Right renal cortex interstitium (tissue), 3 donors: ENCODE measurements around the gene HDLBP. TPM values are rescaled to one million over a fixed set of nuclear protein-coding genes. Genes with fewer than 3 reads are reported as not detected.

Experiments
- DNase-seq, 3 donors: peaks; one replicate each; pipeline ENCODE4 v3.0.0-alpha.2; 2013; ENCODE audit warnings: low read depth in 3 of 3, low spot score in 2 of 3
- polyA plus RNA-seq, 3 donors: library from polyadenylated mRNA; unstranded; fragments of 120-200 nt; gene quantifications; one replicate each; pipeline ENCODE4 v1.2.1, GENCODE V29; 2013; ENCODE audit not compliant: insufficient read length in 3 of 3

HDLBP gene
- polyA plus RNA-seq, 3 donors: 325 to 373 (median 355) TPM

DNA sequence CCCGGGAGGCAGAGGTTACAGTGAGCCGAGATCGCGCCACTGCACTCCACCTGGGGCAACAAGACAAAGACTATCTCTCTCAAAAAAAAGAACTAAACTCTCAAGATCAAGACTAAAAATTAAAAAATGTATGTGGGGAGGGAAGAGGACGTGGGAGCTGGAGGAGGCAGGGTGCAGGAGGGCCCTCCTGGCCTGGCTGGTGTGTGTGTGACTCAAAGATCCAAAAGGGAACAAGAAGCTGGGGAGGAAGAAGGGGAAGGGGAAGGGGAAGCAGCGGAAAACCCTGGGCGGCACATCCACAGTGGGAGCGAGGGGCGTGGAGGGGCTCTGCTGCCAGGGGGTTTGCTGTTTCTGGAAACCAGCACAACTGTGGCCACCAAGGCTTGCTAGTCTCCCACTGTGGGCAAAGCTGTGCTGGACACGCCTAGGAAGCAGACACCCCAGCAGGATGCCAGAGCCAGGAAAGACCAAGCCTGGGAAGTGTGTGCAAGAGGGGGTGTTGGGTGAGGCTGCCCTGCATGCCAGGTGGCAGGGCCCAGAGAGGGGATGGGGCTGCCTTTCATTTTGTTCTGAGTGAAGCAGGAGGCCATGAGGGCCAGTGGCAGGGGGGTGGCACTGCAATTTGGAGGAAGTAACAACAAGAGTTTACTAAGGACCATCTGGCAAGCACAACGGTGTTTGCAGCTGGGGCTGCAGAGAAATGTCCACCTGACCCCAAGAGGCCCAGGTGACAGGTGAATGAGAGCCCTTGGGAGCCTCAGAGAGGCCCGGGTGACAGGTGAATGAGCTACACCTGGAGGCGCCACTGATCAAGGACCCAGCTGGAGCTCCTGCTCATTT is 82.5 kb downstream of the HDLBP start:
- DNase-seq: no peak

DNA sequence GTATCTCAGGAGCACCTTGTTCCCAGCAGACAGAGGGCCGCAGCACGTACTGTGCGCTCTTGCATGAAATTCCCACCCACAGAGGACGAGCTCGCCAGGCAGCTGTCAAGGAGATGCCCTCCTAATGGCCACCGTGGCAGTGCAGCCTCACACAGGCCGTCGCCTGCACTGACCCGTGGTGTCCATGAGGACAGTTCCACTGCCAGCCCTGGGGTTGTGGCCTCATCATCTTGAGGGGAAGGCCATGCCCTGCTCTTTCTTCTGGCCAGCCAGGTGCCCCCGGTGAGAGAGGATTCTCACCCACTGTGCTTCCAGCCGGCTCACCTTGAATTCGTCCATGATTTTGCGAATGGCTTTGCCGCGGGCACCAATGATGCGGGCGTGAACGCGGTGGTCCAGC is 85.0 kb downstream of the HDLBP start:
- no peak for DNase-seq

DNA sequence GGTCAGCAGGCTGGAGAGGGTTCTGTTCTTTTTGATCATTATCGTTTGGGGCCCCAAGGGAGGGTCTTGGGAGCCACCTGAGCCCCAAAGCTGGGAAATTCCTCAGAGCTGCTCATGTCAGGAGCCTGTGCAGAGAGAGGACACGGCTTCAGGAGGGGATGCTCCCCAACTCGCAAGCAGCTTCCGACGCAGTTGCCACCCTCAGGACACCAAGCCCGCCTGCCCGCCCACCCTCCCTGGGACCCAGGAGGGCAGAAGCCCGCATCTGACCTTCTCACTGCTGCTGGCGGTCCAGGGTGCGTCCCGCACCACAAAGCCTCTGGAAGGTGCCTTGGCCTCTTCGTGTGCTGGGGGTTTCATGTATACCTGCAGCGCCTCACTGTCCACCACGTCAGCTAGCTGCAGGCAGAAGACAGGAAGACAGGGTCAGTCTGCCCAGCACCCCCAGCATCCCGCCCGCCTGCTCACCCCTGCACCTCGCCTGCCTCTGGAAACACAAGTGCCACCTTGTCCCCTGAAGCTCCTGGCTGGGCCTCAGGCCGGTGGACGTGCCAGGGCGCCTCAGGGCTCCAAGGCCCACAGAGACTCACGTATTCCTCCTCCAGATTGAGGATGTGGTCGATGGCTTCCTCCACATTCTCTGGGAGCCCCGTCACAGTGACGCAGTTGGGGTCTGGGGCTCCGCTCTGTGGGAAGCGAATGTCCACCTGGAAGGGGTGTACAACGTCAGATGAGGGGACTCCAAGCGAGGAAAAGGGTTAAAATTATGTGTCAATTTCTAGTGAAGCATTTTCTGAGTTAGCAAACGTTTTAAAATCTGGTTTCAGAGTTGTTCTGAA is 85.7 kb downstream of the HDLBP start:
- no peak for DNase-seq

DNA sequence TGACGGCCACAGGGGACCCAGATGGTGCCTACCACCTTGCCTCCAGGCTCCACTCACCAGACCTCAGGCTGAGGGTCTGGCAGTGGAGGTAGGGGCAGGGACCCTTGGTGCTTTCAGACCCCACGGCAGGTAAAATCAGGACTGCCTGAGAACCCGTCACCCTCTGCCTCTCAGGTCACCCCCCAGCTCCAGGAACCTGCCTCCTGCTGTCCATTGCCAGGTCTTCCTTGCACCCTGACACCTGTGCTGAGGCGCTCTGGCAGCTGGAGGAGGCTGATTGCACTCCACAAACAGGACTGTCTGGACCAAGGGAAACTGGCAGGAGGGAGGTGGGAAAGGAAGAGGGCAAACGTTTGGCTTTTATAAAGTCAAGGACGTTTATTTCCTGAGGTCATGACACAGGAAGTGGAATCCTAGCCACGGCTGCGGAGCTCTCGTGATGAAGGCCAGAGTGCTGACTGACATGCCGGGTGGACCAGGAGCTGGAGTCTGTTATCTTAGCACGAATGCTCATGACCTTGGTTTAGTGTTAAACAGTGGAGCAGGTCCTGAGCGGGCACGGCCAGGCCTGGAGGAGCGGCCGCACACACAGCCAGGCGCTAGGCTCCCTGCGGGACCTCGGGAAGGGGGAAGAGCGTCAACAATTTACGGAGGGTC is 86.5 kb downstream of the HDLBP start:
- DNase-seq: no peak

DNA sequence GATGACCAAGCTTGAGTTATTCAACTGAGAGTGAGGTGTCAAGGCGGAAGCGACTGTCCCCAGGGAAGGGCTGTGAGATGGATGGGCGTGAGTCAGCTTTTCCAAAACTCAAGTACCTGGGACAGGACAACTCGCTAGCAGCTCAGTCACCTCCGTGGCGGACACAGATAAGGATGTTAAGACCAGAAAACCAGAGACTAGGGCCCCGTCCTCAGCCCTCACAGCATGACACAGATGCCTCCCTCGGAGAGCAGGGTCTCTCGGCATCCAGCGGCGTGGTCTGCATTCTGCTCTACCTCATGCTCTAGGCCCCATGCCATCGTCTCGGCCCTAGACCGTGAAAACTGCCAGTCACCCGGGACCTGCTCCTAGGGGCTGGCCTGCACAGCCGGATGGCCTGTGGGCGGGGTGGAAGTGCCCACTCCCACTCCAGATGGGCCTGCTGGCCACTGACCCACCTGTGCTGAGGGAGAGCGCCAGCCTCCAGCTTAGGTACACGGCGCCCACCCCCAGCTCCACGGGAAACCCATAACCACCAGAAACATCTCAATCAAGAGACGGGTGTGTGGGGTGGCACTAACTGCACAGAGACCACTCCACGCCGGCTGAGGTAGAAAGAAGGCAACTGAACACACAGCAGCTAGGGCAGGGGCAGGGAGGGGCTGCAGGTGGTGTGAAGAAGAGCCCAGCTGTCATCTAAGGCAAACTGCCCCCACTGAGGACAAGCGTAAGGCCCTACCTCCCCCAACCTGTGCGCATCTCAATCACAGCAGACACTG is 87.2 kb downstream of the HDLBP start:
- no peak for DNase-seq

DNA sequence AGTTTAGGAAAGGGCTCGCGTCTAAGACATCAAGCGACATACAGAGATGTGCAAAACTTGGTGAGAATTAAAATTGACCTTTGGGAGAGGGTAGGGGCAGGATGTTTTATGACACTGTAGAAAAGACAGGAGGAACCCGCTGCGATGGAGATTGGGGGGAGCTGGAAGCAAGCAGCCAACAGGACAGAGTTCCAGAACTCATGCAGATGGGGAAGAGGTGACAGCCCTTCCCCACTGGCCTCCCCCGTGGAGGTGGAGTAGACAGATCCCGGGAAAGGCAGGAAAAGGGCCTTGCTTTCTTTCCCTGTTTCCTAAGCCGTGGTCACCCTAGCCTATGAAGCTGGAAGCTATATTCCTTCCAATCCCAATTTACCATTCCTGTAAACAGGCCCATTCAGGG is 87.9 kb downstream of the HDLBP start:
- DNase-seq: no peak

DNA sequence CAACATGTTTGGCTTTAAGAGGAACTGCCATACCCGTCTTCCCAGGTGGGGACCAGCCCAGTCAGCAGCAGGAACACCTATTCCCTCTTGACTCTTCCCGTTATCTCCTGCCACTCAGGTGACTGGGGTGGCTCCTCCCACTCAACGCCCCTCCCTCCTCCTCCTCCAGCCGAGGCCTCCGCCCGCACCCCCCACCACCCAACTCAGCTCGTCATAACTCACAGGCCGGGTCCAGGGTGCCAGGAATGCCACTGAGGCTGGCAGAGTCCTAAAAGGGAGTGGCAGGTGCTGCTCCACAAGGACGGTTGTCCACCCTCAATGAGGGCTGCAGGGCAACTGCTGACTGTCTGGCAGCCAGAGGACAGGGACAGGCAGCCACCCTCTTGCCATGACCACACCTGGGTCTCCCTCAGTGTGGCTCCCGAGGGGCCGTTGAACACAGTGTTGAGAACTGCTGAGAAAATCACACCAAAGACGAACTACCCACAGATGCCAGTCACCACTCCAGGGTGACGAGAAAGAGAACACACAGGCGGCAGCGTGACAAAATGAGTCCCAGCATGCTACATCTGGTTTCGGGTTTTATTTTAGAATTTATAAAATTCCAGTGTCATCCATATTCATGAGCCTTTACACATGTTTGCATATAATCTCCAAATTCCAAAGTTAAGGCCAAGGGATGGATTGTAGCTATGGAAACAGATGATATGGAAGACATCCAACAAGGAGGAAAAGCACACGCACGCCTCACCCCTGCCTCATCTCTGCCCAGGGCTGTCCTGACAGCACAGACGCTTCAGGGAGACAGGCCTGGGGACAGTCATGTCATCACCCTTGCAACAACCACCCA is 88.5 kb downstream of the HDLBP start:
- peak in 1 of 3 donors; percentile 21 for DNase-seq

DNA sequence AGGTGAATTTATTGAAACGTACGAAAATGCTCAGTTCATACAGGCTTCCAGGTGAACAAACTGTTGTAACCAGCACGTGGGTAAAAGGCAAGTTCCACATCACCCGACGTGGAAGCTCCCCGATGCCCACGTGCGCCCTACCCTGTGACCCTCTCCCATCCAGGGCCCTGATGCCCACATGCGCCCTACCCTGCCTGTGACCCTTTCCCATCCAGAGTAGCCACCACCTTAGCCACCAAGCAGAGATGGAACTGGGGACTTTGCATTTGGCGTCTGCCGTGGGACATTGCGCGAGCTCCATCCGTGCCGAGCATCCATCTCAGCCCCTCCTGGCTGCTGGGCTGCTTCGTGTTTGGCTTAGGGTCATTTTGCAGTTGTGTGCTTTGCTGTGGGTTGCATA is 89.5 kb downstream of the HDLBP start:
- DNase-seq: no peak

DNA sequence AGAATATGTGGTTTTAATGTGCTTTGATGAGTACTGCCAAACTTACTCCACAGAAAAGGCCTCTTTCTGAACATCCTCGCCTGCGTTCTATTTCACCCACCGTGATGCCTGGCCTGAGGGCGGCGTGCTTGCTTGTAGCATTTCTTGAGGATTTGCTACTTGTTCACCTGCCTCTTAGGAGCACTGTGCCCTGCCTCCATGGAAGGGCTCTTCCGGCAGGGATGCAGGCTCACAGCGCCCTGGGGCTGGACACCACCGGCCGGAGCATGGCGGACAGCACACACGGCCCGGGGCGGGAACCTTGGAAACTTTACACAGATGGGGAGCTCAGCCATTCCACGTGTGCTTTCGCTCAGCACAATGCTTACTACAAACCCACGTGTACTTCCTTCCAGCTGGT is 89.9 kb downstream of the HDLBP start:
- DNase-seq: no peak

DNA sequence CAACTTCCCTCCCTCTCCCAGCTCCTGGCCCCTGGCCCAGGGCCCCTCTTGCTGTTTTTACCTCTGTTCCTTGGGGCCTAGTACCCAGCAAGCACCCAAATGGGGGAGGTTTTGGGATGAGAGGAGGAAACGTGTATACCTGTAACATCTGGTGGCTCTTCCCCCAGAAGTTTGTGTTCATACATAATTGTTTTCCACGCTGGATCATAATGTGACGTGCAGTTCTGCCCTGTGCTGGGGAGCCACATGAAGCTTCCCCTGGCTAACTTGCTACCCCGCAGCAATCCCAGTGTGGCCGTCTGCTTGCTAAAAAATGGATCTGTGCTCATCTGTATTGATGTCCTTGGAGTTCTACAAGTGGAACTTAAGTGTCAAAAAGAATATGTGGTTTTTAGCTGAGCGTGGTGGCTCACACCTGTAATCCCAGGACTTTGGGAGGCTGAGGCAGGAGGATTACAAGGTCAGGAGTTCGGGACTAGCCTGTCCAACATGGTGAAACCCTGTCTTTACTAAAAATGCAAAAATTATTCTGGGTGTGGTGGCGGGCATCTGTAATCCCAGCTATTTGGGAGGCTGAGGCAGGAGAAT is 90.5 kb downstream of the HDLBP start:
- no peak for DNase-seq

DNA sequence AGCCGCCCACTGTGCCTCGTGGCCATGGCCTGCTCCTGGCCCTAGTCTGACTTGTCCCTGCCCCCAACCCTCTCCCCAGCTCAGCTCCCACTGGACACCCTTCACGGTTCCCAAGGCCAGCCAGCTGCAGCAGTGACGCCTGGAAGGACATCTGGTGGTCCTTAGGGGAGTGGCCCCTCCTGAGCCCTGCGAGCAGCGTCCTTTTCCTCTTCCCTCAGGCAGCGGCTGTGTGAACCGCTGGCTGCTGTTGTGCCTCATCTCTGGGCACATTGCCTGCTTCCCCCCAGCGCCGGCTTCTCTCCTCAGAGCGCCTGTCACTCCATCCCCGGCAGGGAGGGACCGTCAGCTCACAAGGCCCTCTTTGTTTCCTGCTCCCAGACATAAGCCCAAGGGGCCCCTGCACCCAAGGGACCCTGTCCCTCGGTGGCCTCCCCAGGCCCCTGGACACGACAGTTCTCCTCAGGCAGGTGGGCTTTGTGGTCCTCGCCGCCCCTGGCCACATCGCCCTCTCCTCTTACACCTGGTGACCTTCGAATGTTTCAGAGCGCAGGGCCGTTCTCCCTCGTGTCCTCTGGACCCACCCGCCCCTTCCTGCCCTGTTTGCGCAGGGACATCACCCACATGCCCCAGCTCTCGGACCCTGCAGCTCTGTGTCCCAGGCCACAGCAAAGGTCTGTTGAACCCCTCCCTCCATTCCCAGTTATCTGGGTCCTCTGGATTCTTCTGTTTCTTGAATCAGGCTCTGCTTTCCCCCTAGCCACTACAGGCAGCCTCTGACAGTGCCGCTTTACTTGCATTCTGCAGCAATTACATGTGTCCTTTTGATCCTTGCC is 91.2 kb downstream of the HDLBP start:
- no peak for DNase-seq

DNA sequence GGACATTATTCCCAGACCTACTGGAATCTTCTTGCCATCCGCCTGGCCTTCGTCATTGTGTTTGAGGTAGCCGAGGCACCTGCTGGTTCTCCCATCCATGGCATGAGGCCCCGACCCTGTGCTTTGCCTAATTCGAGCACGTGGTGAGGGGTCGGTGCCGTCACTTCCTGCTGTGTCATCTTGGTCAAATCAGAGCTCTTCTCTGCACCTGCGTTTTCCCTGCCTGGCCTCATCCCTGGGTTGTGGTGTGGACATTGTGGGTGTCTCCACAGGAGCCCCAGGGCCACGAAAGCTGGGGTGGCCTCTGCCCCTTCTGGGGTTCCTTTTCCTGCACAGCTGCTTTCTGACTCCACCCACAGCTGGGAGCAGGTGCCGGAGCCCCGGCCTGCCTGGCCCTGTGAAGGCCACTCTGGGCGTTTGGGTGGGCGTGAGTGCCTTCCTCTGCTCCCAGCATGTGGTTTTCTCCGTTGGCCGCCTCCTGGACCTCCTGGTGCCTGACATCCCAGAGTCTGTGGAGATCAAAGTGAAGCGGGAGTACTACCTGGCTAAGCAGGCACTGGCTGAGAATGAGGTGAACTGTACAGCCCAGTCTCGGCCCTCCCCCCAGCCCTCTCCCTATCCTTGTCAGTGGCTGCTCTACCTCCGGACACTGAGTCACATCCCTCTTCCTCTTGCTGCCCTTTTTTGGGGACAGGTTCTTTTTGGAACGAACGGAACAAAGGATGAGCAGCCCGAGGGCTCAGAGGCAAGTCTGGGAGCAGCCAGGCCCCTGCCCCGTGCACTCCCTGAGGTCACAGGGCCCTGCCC is 92.1 kb downstream of the HDLBP start:
- no peak for DNase-seq

DNA sequence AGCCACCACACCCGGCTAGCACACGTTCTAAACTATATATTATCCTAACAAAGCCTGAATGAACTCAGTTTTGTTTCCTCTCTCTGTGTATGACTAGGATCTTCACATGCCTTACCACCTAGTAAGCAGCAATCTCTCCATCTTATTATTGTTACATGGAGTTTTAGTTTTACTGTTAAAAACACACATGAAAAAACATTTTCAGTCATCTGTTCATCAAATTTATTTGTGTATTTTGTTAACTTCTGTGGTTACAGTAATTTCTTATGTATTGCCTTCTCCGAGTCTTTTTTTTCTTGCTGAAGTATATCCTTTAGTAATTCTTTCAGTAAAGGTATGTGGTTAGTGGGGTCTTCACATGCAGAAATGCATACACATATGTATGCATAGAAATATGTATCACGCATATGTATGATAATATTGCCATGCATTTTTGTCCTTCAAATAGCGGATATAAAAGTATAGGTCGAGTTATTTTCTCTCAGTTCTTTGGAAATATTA is 95.6 kb downstream of the HDLBP start:
- DNase-seq: no peak

DNA sequence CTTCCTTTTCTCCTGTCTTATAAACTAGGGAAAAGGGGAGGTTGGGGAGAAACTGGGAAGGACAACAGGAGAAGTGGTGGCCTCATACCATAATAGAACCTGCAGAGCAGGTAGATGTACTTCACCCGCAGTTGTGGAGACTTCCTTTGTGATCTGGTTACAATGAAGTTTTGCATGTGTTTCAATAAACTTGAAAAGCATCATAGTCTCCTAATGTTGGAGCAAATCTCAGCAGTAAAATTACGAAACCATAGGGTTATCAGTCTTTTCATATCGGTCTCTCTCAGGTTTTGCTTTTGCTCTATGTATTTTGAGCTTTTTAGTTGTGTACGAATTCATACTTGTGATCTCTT is 96.5 kb downstream of the HDLBP start:
- DNase-seq: no peak

DNA sequence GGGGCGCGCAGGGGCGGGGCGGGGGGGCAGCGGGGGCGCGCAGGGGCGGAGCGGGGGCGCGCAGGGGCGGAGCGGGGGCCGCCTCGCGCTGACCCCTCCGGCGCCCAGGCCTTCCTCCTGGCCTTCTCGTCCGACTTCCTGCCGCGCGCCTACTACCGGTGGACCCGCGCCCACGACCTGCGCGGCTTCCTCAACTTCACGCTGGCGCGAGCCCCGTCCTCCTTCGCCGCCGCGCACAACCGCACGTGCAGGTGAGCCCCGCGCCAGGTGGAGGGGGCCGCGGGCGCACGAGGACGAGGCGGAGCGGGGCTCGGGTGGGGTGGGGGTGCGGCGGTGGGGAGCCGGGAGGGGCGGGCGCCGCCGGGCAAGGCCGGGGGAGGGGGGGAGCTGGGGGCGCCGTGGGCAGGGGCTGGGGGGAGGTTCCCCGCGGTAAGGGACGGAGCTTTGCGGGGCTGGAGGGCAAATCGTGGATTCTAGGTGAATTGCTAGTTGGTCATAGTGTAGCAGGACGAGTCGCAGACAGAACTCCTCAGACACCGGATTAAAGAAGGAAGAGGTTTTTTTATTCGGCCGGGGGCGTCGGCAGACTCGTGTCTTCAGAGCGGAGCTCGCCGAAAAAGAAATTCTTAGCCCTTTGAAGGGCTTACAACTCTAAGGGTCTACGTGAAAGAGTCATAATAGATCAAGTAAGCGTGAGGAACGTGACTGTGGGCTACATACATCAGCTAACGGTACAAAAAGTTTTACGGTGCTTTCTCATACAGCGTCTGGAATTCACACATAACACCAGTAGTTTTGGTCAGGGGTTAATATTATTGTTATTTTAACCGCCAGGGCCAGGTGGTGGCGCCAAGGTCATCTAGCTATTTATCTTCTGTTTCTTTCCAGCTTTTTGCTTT is 97.1 kb downstream of the HDLBP start:
- peak in 1 of 3 donors; percentile 24 for DNase-seq

DNA sequence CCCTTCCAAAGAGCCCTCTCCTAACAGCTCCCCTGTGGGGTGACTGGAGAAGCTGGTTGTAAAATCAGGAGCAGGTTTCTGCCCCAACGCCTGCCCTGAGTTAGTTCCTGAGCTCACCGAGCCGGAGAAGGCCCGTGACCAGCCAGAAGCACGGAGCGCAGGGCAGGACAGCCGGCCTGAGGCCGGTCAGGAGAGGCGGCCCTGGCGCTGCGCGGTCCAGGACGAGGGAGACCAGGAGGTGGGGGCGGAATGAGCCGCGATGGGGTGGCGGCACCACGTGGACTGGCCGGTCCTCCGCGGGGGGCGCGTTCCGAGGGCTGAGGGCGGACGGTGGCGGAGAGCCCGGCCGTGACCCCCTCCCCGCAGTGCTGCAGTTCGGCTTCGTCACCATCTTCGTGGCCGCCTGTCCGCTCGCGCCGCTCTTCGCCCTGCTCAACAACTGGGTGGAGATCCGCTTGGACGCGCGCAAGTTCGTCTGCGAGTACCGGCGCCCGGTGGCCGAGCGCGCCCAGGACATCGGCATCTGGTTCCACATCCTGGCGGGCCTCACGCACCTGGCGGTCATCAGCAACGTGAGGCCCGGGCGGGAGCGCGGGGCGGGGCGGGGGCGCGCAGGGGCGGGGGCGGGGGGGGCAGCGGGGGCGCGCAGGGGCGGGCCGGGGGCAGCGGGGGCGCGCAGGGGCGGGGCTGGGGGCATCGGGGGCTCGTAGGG is 98.0 kb downstream of the HDLBP start:
- peak in 1 of 3 donors; percentile 49 for DNase-seq
